ENCODE results near the gene CCL25.
"Not testable (repeated sequence)": the region's sequence is repeated elsewhere in the genome, so short reads cannot be mapped to it uniquely, and the experiment has no call there.

CCL25 gene

DNA sequence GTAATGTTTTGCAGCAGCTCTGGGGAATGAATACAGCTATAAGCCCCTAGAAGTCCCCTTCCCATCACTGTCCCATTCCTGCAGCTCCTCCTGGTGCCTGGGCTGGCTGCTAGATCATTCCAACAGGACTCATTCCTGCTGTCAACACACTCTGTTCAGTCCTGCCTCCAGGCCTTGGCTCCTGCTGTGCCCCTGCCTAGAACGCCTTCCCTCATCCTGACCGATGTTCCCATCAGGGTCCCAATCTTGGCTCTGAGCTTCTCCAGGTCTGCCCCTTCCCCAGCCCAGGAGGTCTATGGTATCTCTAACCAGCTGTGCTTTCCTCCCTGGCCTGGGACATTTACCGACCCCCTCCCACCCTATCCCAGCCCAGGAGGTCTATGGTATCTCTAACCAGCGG lies 48.8 kb downstream of the CCL25 start:
- no peak for TF ChIP-seq GATA1 (IDR thresholded peaks at IDR 0.05; ENCODE audit: low read depth, low read length)
- TF ChIP-seq POLR2A (IDR thresholded peaks at IDR 0.05; ENCODE audit: low read length): no peak
- DNase-seq: no peak

DNA sequence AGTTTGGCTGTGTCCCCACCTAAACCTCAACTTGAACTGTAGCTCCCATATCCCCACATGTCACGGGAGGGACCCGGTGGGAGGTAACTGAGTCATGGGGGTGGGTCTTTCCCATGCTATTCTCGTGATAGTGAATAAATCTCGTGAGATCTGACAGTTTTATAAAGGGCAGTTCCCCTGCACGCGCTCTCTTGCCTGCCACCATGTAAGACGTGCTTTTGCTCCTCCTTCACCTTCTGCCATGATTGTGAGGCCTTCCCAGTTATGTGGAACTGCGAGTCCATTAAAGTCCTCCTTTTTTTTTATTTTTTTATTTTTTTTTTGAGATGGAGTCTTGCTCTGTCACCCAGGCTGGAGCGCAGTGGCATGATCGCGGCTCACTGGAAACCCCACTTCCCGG lies 49.4 kb downstream of the CCL25 start:
- not testable (repeated sequence) for DNase-seq

DNA sequence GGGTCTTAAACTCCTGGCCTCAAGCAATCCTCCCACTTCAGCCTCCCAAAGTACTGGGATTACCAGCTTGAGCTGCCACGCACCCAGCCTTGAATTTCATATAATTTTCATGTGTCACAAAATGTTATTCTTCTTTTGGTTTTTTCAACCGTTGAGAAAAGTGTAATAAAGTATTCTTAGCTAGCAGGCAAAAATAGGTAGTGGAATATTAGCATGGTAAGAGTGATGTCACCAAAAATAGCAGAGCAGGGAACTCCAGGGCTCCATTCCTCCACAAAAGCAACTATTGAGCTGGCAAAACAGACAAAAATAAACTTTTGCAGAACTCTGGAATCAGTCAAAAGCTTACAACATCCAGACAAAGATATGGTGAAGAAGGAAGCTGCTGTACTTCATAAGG lies 52.9 kb downstream of the CCL25 start:
- no peak for DNase-seq
- TF ChIP-seq GATA1 (IDR thresholded peaks at IDR 0.05; ENCODE audit: low read depth, low read length) (no peak), POLR2A (IDR thresholded peaks at IDR 0.05; ENCODE audit: low read length) (no peak)

DNA sequence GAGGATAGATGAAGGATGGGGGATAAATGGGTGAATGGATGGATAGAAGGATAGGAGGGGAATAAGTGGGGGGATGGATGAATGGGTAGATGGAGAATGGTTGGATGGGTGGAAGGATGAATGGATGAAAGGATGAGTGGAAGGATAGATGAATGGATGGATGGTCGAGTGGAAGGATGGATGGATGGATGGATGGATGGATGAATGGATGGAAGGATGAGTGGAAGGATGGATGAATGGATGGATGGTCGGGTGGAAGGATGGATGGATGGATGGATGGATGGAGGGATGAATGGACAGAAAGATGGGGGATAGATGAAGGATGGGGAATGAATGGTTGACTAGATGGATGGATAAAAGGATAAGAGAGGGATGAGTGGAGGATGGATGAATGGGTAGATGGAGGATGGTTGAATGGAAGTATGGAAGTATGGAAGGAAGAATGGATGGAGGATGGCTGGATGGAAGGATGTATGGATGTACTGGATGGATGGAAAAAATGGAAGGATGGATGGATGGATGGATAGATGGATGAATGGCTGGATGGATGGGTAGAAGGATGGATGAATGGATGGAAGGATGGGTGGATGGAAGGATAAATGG lies 54.8 kb downstream of the CCL25 start:
- TF ChIP-seq GATA1 (IDR thresholded peaks at IDR 0.05; ENCODE audit: low read depth, low read length) (no peak), POLR2A (IDR thresholded peaks at IDR 0.05; ENCODE audit: low read length) (no peak)
- DNase-seq: no peak

DNA sequence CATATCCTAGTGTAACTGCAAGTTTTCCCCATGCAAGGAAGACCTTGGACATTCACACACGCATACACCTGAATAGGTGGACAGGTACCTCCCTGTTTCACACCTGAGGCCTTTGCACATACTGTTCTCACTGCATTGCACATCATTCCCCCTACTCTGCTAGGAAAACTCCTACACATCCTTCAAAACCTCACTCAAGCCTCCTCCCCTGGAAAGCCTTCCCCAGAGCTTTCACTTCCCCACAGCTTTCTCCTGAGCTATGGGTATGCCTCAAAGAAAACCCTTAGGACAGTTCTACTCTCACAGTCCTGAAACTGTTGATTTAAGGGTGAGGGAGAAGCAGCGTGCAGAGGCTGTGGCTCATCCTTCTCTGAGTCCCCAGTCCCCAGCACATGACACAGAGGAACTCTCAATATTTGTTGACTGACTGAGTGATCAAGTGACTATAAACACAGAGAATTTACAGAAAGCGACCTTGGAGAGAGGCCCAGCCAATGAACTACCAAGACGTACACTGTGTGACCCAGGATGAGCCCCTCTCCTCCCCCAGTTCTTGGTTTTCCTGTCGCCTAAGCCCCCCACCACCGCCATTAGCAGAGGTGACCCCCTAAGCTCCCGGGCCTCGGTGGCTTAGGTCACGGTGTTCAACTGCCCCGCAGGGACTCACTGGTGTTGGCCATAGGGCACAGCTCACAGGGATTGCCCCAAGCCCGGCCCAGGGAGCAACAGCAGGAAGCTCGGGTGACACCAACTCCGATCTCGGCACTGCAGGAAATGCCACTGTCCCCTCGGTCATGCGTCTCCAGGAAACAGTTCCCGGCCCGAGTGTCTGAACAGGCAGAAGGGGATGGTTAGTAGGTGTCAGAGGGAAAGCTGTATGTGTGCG lies 56.2 kb downstream of the CCL25 start:
- TF ChIP-seq POLR2A (IDR thresholded peaks at IDR 0.05; ENCODE audit: low read length) (no peak), GATA1 (IDR thresholded peaks at IDR 0.05; ENCODE audit: low read depth, low read length) (no peak)
- no peak for DNase-seq

DNA sequence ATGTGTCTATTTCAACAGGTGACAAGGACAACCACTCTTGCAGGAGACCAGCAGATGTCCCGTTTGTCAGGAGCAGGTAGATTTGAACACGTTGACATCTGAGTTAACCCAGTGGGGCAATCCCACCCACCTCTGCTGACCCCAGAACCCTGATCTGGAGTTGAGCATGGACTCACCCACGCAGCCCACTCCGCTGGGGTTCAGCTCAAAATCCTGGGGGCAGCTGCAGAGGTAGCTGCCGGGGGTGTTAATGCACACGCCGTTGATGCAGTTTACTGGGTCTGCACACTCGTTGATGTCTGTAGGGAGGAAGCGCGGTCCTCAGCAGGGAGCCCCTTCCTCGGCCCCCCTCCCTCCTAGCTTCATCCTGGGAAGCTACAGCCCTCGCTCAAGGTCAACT lies 56.9 kb downstream of the CCL25 start:
- TF ChIP-seq GATA1 (IDR thresholded peaks at IDR 0.05; ENCODE audit: low read depth, low read length) (no peak), POLR2A (IDR thresholded peaks at IDR 0.05; ENCODE audit: low read length) (no peak)
- no peak for DNase-seq

DNA sequence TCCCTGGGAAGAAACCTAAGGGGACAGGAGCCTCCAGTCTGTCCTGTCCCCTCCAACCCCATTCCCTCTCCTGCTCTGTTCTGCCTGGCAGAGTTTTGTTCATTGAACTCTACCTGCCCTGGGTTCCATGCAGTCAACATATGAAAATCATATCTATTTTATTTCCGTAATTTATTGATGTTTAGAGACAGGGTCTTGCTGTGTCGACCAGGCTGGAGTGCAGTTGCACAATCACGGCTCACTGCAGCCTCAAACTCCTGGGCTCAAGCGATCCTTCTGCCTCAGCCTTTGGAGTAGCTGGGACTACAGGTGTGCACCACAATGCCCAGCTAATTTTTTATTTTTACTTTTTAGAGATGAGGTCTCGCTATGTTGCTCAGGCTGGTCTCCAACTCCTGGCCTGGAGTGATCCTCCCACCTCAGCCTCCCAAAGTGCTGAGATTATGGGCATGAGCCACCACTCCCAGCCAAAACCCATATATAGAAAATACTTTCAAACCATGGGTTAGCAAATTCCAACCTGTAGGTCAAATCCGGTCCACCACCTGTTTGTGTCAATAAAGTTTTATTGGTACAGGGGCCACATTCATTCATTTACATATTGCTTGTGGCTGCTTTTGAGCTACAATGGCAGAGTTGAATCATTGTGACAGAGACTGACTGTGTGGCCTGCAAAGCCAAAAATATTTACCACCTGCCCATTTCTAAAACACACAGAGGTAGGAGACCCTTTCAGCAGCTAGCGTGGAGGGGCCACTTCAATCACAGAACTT lies 57.5 kb downstream of the CCL25 start:
- TF ChIP-seq POLR2A (IDR thresholded peaks at IDR 0.05; ENCODE audit: low read length): no peak
- no peak for TF ChIP-seq GATA1 (IDR thresholded peaks at IDR 0.05; ENCODE audit: low read depth, low read length)
- DNase-seq: no peak

DNA sequence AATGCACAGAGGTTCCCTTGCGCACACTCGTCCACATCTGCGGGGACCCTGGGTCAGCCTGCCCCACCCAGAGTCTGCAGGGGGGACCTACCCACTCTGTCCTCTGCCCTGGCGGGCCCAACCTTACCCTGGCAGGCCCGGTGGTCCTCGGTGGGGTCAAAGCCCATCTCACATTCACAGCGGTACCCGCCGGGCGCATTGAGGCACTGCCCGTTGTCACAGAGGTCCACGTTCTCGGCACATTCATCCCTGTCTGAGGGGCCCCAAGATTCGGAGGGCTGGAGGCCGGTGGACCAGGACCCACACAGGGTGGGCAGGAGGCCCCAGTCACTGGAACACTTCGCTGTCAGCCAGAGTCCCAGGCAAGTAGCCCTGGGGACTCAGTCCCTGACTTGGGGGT lies 58.4 kb downstream of the CCL25 start:
- TF ChIP-seq GATA1 (IDR thresholded peaks at IDR 0.05; ENCODE audit: low read depth, low read length) (no peak), POLR2A (IDR thresholded peaks at IDR 0.05; ENCODE audit: low read length) (no peak)
- no peak for DNase-seq

DNA sequence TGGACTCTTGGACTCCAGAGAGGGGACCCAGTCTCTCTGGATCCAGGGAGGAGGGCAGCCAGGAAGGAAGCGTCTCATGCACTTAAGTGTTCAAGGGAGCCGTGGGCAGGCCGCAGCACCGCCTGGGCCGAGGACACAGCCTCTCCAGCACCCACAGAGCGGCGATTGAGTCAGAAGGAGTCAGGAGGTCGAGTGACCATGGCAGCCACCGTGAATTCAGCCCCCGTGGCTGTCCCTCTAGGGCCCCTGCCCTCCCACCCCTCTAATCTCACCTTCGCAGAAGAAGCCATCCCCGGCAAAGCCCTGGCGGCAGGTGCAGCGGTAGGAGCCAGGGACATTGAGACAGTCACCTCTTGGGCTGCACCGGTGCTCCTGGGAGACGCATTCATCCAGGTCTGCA lies 58.8 kb downstream of the CCL25 start:
- TF ChIP-seq POLR2A (IDR thresholded peaks at IDR 0.05; ENCODE audit: low read length) (no peak), GATA1 (IDR thresholded peaks at IDR 0.05; ENCODE audit: low read depth, low read length) (no peak)

More for the DNA sequence above, 58.8 kb downstream of the CCL25 start:
- DNase-seq: no peak

All from erythroblast (primary cell).